MV-4-11 (cell line): ENCODE data around the gene TBC1D5.

Experiments
- DNase-seq: peaks from one replicate; lab custom pipeline; 2025; lab: John Stamatoyannopoulos, UW

The TBC1D5 gene

DNA sequence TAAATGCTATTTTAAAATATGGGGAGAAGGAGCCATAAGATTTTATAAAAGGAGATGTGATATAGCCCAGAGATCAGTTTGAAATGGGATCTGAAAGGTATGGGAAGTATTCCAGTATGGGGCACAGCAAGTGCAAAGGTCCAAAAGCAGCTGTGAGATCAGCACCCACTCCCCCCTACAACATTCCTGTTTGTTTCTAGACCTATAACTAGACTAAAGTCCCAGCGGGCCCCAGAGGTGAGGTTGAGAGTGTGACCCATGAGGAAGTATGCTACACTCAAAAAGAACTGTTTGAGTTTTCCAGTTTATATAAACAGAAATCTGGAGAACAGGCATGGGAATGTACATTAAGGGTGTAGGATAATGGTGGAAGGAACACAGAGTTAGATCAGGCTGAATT, 152.5 kb downstream of the TBC1D5 start:
- no peak for DNase-seq

DNA sequence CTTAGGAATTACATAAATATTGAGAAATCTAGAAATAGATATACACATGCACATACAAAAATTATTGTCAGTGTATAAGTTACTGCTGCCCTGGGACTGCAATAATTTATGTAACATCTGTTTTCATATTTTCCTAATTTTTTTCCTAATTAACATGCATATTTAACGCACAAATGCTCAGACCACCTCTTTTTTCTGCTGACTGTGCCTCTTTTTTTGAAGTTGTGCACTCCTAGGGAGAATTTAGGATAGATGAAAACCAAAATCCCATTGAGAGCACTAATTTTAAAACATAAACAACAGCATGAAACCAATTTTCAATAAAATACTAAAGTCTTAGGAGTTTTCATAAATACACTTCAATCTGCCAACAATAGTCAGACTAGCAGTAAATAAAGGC, 154.0 kb downstream of the TBC1D5 start:
- no peak for DNase-seq

DNA sequence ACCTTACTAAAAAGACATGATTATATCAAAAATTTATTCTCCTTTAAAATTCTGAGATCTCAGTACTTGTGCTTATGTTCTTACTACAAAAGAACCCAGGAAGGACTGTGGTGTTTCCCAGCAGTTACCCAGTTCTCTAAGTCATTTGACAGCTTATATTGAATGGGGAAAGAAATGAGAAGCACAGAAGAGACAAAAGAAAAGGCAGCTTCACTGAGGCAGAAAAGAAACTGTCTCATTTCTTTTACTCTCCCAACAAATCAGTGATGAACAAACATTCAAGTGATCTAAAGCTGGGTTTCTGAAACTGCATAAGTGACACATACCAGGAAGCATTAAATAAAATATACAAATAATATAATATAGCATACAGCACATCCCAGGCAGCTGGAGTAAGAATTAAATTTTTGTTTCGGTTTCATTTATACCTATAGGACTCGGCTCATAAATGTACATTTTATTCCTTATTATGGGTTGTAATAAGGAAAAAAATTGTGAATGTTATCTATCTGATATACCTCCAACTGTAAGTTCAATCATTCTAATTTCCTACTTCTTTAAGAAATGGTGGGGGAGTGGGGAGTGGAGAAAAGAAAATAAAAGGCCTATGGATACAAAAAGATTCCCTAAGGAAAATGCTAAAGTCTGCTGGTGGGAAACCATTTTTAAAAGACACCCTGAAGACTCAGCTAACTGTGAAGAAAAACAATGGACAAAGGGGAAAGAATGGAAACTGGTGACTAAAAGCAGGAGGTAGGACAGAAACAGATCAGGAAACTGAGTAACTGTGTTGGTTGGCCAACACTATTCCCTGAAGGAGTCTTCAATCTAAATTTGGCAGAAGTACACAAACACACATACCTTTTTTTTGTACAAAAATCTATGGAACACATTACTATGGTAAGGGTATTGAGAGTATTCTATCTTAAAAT, 156.8 kb downstream of the TBC1D5 start:
- no peak for DNase-seq

DNA sequence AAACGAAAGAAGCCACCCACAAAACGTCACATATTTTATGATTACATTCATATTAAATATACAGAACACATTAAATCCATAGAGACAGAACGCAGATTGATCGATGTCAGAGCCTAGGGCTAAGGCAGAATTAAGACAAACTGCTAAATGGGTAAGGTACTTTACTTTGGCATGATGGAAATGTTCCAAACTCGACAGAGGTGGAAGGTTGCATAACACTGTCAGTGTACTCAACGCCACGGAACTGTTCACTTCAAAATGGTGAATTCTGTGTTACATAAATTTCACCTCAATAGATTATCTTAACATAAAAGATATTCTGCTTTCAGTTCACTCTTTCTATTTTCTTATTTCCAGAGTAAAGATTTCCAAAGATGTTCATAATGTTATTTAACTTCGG, 158.4 kb downstream of the TBC1D5 start:
- DNase-seq: no peak

DNA sequence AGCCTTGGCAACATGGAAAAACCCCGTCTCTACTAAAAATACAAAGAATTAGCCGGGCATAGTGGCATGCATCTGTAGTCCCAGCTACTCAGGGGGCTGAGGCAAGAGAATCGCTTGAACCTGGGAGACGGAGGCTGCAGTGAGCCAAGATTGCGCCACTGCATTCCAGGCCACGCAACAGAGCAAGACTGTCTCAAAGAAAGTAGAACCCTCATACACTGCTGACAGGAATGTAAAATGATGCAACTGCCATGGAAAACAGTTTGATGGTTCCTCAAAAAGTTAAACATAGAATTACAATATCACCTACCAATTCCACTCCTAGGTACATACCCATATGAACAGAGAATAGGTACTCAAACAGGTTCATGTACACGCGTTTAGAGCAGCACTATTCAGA, 158.9 kb downstream of the TBC1D5 start:
- DNase-seq: peak; percentile 36

DNA sequence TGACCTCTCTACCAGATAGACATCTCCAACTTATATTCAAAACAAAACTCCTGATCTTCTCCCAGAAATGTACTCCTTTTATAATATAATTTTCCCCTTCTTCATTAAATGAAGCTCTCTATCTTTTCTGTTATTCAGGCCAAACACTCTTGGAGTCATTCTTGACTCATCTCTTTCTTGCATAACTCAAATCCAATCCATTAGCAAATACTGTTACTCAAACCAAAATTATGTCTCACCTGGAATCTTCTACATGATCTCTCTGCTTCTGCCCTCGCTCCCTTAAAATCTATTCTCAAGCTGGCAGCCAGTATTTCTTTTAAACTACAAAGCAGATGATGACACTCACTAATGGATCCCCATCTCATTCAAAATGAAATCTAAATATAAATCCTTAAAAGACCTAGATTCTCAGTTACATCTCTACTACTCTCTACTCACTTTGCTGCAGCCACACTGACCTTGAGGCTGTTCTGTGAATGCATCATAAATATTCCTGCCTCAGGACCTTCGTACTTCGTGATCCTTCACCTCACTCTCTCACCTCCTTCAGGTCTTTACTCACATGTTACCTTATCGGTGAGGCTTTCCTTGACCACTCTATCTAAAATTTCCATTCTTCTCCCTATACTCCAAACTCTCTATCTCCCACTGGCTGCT, 160.9 kb downstream of the TBC1D5 start:
- DNase-seq: no peak

DNA sequence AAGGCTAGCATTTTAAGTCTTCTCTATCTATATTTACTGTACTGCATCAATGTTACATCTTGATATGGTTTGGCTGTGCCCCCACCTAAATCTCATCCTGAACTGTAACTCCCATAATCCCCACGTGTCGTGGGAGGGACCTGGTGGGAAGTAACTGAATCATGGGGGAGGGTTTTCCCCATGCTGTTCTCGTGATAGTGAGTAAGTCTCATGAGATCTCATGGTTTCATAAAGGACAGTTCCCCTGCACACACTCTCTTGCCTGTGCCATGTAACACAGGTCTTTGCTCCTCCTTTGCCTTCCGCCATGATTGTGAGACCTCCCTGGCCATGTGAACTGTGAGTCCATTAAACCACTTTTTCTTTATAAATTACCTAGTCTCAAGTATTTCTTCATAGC, 161.5 kb downstream of the TBC1D5 start:
- no peak for DNase-seq

DNA sequence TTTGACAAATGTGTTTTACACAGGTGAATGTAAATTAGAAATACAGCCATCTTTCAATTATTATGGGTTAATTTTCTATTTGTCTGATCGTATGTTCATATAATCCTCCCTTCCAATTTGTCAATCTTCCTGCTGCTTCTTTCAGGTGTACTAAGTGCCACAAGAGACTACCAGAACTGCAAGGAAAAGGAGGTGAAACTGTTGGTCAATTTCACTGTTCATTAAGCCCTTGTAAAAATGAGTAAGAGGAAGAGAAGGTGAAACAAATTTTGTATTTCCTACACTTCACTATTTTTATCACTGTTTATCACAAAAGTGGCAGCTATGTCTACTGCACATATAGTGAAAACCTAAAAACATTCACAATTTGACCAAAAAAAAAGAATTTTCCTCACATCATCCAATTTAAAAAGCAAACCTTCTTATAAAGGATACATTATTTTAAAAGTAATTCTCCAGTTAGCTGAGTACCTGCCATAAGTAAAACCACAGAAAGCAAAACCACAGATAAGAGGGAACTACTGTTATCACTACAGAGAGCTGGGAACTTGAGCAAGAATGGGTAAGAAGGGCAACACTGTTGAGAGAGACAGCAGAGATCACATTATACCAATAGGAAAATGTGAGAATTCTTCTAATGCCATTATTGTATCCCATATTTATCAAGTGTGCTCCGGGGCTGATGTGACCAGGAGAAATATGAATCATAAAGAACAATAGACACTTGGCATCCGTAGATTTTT, 163.0 kb downstream of the TBC1D5 start:
- DNase-seq: peak; percentile 51

DNA sequence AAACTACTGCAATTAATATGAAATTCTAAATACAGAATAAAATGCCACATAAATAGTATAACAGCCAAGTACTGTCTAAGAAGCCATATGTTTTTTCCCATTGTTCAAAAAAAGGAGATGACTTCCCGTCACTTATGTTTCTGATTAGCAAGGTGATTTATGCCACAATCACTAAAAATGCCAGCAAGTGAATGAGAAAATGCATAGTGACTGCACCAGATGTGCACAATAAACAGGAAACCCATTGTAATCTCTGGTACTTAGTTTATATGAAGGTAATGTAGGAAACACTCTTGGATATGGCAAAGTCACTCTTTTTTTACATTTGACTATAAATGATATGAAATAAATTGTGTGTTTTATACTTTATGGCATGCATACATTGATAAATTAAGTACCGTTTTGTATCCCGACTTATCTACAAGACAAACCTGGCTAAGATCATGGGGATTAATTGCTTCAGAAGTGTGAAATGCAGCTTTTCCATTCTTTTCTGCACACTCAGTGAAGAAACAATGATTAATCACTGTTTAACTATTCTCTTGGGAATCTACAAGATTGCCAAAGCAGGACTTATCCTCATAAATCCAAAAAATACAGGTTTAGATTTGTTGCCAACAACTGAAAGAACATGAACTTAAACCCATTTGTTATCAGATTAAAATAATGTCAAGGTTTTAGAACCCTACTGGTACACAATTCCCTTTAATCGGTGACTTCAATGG, 164.5 kb downstream of the TBC1D5 start:
- no peak for DNase-seq

DNA sequence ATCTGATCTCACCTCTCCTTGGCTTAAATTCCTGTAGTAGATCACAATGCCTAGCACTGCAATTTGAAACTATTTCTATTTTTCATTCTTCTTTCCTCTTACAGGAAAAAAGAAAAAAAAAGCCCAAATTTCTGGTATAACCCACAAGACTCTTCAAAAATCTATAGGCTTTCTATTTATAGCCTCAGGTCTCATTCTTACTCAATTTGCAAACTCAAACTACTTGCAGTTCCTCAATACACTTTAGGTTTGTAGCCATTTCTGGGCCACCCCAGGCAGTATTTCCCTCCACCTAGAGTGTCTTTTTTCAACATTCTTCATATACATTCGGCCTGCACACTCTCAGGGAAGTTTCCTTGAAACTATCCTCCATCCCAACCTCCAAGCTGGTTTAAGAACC, 169.0 kb downstream of the TBC1D5 start:
- DNase-seq: peak; percentile 67

DNA sequence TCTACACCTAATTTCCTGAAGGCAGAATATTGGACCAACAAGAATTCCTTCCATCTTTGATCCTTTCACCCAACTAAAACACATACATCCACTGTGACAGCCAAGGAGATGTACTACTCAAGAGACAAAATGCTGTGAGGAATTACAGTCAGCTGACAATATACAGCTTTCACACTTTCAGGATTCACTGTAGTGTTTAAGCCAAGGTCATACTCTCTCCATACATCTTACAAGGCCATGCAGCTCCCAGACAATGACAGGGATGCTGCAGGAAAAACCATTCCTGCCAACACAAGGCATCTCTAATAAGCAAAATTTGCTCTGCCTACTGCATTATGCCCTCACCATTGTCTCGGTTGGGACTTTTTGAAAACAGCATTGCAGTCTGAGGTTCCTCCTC, 170.7 kb downstream of the TBC1D5 start:
- no peak for DNase-seq

DNA sequence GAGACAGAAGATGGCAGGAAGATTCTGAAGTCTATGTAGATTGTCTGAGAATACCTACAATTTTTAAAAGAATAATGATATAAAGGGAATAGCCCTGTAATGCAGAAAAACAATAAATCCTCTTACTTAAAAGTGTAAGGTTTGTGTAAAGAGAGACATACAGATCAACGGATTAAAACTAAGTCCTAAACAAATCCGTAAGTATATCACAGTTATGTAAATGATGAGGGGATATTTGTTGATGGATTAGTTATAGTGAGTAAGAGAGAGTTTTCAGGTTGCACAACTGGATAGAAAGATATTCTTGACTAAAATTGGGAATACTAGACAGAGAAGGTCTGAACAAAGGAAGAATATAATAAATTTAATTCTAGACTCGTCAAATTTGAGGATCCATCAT, 179.6 kb downstream of the TBC1D5 start:
- no peak for DNase-seq

DNA sequence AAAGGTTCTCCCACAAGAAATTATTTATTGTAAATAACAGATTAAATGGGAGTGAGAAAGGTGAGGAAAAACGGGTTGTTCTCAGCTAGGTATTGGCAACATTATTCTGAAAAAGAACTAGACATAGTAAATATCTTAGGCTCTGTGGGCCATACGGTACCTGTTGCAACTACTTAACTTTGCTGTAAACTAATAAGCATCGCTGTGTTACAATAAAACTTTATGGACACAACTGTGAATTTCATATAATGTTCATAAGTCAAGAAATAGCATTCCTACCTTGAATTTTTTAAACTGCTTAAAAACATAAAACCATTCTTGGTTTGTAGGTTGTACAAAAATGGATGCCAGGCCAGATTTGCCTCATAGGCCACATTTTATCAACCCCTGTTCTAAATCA, 183.9 kb downstream of the TBC1D5 start:
- DNase-seq: no peak

DNA sequence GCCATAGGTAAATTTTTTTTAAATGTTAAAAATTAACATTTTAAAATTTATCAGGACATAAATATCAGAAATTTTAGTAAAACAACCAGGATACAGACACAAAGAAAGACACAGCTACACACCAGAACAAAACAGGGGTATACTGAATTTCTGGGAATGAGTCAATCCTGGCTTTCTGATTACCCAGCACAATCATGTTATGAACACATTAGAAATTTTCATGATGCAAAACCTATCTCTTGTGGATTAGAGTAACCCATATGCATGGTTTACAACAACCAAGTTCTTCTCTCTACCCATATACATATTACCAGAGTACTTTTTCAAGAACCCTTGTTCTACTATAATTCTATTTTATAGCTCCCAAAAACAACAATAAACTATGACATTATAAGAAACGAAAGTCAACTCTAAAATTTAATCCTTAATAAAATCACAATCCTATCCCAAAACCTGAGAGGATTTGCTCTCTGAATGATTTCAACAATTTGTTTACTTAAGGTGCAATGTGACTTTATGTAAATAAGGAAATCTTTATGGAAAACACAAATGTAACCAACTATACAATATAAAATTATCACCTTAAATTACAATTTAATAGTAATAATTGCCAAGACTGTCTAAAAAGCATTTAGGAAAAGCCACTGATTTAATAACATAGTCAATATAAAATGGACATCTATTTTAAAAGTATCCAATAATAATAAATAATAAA, 184.5 kb downstream of the TBC1D5 start:
- DNase-seq: no peak

DNA sequence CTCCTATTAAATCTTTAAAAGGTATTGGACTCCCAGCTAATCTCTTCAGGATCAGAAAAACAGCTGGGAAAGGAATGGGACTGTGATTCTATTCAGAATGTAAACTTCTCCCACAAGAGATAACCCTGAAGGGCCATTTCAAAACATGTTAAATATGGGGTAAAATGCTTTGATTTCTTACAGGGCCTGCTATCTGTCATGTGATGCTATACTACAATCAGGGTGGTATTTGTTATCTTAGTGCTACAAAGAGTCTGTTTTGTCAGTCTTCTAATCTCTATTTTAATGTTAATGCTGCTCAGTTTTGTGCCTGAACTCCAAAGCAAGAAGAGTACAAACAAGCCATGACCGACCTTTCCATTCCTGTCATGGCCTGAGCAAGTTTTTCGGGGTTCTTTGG, 186.9 kb downstream of the TBC1D5 start:
- no peak for DNase-seq

DNA sequence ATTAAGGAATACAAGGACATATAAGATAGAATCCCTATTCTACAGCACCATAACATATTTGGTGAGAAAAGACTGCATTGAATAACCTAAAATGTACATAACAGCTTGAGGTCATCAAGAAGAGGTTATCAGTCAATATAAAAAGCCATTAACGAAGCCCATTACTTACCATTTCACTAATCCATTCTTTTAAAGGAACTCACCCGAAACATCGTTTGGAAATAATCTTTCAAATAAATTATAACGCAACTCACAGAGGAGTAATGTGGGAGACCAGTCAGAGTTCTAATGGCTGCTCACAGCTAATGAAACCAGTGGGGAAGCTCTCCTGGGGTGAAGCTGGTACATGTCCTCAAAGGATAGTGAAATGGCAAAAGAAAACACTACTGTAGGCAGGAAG, 188.4 kb downstream of the TBC1D5 start:
- DNase-seq: no peak

DNA sequence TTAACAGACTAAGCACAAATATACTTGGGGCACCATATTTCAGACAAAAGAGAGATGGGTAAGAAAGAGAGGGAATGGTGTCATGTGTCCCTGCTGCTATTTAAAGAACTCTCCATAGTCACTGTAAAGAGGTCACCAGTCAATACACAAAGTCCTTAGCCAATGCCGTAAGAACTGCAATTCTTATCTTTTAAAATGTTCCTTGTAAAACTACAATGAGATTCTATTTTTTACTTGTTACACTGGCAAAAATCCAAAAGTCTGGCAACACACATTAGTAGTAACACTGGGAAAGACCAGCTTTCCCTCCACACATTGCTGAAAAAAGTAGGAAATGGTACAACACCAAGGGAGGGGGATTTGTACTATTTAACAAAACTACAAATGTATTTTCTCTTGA, 189.4 kb downstream of the TBC1D5 start:
- DNase-seq: no peak

DNA sequence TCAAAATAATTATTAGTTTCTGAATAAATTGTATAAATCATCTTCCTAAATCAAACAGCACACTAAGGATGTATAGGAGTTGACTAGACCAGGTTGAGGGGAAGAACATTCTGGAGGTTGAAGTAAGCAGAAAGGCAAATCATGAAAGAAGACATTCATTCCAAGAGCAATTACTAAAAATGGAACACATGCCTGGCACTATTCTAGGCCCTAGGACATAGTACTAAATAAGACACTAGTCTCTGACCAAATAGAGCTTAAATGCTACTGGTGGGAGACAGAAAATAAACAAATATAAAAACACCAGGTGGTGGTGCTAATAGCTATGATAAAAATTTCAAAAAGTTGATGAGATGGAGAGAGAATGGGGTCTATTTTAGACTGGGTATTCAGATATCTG, 190.1 kb downstream of the TBC1D5 start:
- no peak for DNase-seq

DNA sequence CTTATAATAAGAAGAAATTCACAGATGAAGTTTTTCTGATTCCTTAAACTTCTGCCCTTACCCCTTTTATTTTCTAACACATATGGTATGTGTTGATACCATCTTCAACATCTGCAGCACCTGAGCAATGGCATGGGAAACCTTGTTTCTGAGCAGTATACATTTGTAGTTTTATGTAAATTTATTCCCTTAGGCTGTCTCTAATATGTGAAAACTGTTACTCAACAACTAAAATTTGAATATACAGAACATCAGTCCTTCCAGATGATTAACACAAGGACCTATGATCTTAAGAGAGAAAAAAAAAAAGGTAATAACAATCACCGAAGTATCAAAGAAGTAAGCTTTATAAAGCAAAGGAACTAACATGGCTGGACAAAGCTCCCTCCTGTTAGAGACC, 190.5 kb downstream of the TBC1D5 start:
- no peak for DNase-seq

DNA sequence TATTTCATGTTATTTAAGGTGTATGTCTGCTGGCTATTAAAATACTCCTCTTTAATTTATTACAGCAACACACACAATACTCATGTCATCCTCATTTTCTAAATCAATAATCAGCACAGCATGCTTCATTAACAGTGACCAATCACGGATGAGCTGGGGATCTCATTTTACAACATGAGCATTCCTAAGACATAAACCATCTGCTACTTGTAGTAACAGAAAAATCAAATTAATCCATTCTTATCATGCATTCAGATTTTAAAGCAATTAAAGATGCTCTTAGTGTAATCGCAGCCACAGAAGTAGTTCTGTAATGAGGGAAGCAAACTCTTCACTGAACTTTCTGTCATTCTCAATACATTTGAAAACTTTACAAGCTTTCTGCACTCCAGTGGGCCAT, 191.1 kb downstream of the TBC1D5 start:
- no peak for DNase-seq

DNA sequence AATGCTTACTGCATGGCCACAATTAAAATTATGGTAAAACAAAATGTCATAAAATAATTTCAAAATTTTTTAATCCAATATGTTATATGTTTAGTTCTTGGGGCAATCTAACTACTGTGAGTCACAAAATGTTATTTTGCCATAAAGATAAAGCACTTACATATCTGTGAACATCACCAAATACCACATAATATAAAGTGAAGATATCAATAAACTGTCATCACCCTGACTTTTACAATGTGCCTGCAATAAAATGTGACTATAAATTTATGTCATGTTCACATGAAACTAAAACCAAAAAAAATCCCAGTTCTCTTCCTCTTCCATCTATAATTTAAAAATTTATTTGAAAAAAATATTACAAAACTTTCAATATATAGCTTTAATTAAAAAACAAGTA, 191.8 kb downstream of the TBC1D5 start:
- no peak for DNase-seq
